HEK293 (cell line): ENCODE results near the gene TIMM10.

Experiments
- CTCF ChIA-PET: fragments of 350-600 bp; formaldehyde crosslinking; extraction: SDS; loops from one replicate; lab custom pipeline; 2021; ENCODE audit warnings: antibody characterized with exemption; lab: Yijun Ruan, JAX
- POLR2A ChIA-PET: fragments of 300-600 bp; formaldehyde crosslinking; extraction: SDS; loops from one replicate; lab custom pipeline; 2020; ENCODE audit warnings: antibody characterized with exemption, inconsistent platforms; lab: Yijun Ruan, JAX
- H3K27ac ChIP-seq: fragments of 200-500 bp; sonication (Bioruptor generic); 2 replicates; pipeline ENCODE4 v1.5.1; 2014; ENCODE audit warnings: low read depth, low read length, control low read depth, inconsistent platforms; ENCODE audit errors: extremely low read depth
- H3K36me3 ChIP-seq, 2 experiments: fragments of 200-500 bp in 1 of 2; sonication (Bioruptor generic) in 1 of 2; 1 replicate in 1 of 2; 2 replicates in 1 of 2; pipeline ENCODE4 v1.5.1; 2014 to 2017; ENCODE audit warnings: inconsistent platforms in 2 of 2, low read length in 2 of 2; ENCODE audit not compliant: control insufficient read depth in 2 of 2, insufficient read depth in 1 of 2
- H3K4me1 ChIP-seq: fragments of 200-500 bp; sonication (Bioruptor generic); 2 replicates; pipeline ENCODE4 v1.5.1; 2014; ENCODE audit warnings: mild to moderate bottlenecking, low read length, inconsistent platforms; ENCODE audit not compliant: control insufficient read depth, insufficient read depth
- H3K4me3 ChIP-seq: 2 replicates; pipeline ENCODE4 v1.5.1; 2011; ENCODE audit warnings: low read depth, mild to moderate bottlenecking, control low read depth, low read length, moderate library complexity
- H3K9me3 ChIP-seq: fragments of 200-500 bp; sonication (Bioruptor generic); 2 replicates; pipeline ENCODE4 v1.5.1; 2014; ENCODE audit warnings: low read depth, low read length, inconsistent platforms; ENCODE audit not compliant: control insufficient read depth, insufficient read depth
- MEIS1 ChIP-seq: sonication (generic); formaldehyde crosslinking; IDR thresholded peaks from 2 replicates; pipeline ENCODE4 v1.8.1; 2022; ENCODE audit warnings: missing genetic modification reagents, mild to moderate bottlenecking, borderline replicate concordance
- ZNF138 ChIP-seq: fragments of 450-650 bp; formaldehyde crosslinking; IDR thresholded peaks from 2 replicates; pipeline ENCODE4 v1.5.1; 2016; ENCODE audit warnings: missing biosample characterization, missing genetic modification characterization, borderline replicate concordance
- ZNF157 ChIP-seq: fragments of 450-650 bp; formaldehyde crosslinking; IDR thresholded peaks from 2 replicates; pipeline ENCODE4 v1.5.1; 2016; ENCODE audit warnings: missing biosample characterization, missing genetic modification characterization
- ZNF223 ChIP-seq: fragments of 450-650 bp; formaldehyde crosslinking; IDR thresholded peaks from 2 replicates; pipeline ENCODE4 v1.5.1; 2016; ENCODE audit warnings: missing biosample characterization, missing genetic modification characterization
- ZNF248 ChIP-seq: fragments of 450-650 bp; formaldehyde crosslinking; IDR thresholded peaks from 2 replicates; pipeline ENCODE4 v1.5.1; 2017; ENCODE audit warnings: missing biosample characterization, missing genetic modification characterization
- ZNF341 ChIP-seq: fragments of 450-650 bp; formaldehyde crosslinking; IDR thresholded peaks from 2 replicates; pipeline ENCODE4; 2016; ENCODE audit warnings: low read depth, missing biosample characterization, missing genetic modification characterization
- ZNF391 ChIP-seq: fragments of 450-650 bp; formaldehyde crosslinking; IDR thresholded peaks from 2 replicates; pipeline ENCODE4 v1.5.1; 2016; ENCODE audit warnings: low read depth, missing biosample characterization, missing genetic modification characterization, borderline replicate concordance
- ZNF600 ChIP-seq: fragments of 450-650 bp; formaldehyde crosslinking; IDR thresholded peaks from 2 replicates; pipeline ENCODE4 v1.5.1; 2016; ENCODE audit warnings: missing biosample characterization, missing genetic modification characterization
- ZNF623 ChIP-seq: fragments of 450-650 bp; formaldehyde crosslinking; IDR thresholded peaks from 2 replicates; pipeline ENCODE4 v1.5.1; 2016; ENCODE audit warnings: missing biosample characterization, missing genetic modification characterization
- ZNF768 ChIP-seq: fragments of 450-650 bp; formaldehyde crosslinking; IDR thresholded peaks from 2 replicates; pipeline ENCODE4 v1.5.1; 2018; ENCODE audit warnings: missing biosample characterization, mild to moderate bottlenecking, missing genetic modification characterization
- ZNF776 ChIP-seq: fragments of 450-650 bp; formaldehyde crosslinking; IDR thresholded peaks from 2 replicates; pipeline ENCODE4 v1.5.0; 2017; ENCODE audit warnings: missing biosample characterization, missing genetic modification characterization, borderline replicate concordance
- TF ChIP-seq, protein P1 (sequence below): fragments of 450-650 bp; formaldehyde crosslinking; conservative IDR thresholded peaks from 2 replicates; pipeline ENCODE4 v1.5.1; 2016; ENCODE audit warnings: low read depth, missing biosample characterization, missing genetic modification characterization
- TF ChIP-seq, protein P2 (sequence below): fragments of 450-650 bp; formaldehyde crosslinking; IDR thresholded peaks from 2 replicates; pipeline ENCODE4 v1.5.1; 2016; ENCODE audit warnings: missing biosample characterization, missing genetic modification characterization, low read depth

TIMM10 gene

DNA sequence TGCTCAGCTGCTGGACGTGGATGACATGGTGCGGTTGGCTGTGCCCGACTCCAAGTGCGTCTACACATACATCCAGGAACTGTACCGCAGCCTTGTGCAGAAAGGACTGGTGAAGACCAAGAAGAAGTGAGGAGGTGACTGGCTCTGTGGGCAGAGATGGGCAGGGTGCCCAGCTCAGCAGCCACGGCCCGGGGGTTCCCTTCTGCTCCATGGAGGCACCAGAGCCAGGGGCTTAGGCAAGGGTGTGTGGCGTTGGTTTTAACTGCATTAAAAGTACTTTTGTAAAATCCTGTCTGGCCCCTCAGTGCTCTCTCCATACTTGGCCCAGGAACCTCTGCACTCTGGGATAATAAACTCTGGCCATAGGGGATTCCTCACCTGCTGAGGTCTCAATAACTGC is 19.4 kb upstream of the TIMM10 start (continued):
- TF ChIP-seq ZNF768 (tag by site-specific recombination) (no peak), ZNF341 (tag by site-specific recombination) (no peak), MEIS1 (CRISPR knock-in tag) (no peak)
- TF ChIP-seq, protein P1, sequence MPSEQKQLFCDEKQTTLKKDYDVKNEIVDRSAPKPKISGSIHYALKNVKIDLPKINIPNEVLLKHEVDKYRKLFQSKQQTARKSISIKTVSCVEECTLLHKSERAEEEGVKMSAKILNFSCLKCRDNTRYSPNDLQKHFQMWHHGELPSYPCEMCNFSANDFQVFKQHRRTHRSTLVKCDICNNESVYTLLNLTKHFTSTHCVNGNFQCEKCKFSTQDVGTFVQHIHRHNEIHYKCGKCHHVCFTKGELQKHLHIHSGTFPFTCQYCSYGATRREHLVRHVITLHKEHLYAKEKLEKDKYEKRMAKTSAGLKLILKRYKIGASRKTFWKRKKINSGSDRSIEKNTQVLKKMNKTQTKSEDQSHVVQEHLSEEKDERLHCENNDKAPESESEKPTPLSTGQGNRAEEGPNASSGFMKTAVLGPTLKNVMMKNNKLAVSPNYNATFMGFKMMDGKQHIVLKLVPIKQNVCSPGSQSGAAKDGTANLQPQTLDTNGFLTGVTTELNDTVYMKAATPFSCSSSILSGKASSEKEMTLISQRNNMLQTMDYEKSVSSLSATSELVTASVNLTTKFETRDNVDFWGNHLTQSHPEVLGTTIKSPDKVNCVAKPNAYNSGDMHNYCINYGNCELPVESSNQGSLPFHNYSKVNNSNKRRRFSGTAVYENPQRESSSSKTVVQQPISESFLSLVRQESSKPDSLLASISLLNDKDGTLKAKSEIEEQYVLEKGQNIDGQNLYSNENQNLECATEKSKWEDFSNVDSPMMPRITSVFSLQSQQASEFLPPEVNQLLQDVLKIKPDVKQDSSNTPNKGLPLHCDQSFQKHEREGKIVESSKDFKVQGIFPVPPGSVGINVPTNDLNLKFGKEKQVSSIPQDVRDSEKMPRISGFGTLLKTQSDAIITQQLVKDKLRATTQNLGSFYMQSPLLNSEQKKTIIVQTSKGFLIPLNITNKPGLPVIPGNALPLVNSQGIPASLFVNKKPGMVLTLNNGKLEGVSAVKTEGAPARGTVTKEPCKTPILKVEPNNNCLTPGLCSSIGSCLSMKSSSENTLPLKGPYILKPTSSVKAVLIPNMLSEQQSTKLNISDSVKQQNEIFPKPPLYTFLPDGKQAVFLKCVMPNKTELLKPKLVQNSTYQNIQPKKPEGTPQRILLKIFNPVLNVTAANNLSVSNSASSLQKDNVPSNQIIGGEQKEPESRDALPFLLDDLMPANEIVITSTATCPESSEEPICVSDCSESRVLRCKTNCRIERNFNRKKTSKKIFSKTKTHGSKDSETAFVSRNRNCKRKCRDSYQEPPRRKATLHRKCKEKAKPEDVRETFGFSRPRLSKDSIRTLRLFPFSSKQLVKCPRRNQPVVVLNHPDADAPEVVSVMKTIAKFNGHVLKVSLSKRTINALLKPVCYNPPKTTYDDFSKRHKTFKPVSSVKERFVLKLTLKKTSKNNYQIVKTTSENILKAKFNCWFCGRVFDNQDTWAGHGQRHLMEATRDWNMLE (tag by site-specific recombination): no peak

DNA sequence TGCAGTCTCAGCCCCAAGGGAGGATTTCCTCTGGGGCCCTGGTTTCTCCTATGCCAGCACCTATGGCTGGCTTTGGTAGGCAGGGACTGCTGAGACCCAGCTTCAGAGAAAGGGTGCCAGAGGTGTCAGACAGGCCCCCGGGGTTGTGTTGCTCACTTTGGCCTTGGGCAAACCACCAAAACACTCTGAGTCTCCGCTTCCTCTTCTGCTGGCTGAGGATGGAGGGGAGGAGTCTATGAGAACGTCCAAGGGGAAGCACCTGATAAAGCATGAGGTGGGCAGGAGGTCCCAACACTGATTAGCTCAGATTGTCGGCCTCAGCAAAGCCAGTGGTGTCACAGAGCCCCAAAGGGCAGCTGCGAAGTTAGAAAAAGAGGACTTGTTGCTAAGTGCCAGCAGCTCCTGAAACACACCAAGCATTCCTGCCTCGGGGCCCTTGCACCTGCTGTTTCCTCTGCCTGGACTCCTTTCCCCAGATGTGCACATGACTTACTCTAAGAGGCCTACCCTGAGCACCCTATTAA is 17.4 kb upstream of the TIMM10 start:
- no peak overlapping the region for H3K4me3 ChIP-seq
- H3K27ac ChIP-seq: no peak overlapping the region
- peaks cover 0 to 27% of the 10 kb centered on the region in 2 experiments; a peak in 1 of 3 replicates for H3K36me3 ChIP-seq
- ChIA-PET CTCF (interaction anchor here (0.5 to 1.4 kb wide), 4 partner anchors 12 to 481 kb away, joined by 3 to 4 read pairs (median 3); no protein-coding TSS in a partner anchor), POLR2A (interaction anchor here (0.5 to 1.2 kb wide), 2 partner anchors 59 to 283 kb away, joined by 3 read pairs; no protein-coding TSS in a partner anchor)
- no peaks in the 10 kb centered on the region for H3K9me3 ChIP-seq
- no peaks in the 10 kb centered on the region for H3K4me1 ChIP-seq
- TF ChIP-seq ZNF623 (peak; percentile 67), ZNF223 (no peak)

DNA sequence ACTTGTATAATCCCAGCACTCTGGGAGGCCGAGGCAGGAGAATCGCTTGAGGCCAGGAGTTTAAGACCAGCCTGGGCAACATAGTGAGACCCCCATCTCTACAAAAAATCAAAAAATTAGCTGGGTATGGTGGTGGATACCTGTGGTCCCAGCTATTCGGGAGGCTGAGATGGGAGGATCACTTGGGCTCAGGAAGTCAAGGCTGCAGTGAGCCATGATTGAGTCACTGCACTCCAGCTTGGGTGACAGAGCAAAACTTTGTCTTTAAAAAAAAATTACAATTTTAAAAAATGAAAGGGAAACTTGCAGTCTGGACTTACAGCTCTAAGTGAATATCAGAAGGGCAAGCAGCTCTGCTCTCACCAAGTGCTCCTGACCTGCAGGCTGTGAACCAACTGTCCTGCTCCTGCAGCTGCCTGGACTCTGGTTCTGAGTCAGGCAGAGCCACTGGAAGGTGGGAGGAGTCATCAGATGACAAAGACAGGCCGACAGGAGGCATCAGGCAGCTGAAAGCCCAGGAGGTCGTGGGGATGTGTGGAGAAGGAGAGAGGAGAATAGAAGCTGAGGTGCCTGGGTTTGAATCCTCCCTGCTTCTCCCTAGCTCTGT is 16.4 kb upstream of the TIMM10 start:
- no peaks in the 10 kb centered on the region for H3K4me1 ChIP-seq
- peak; percentile 40; the same call in 1 of the 2 replicates for TF ChIP-seq ZNF600 (tag by site-specific recombination)
- TF ChIP-seq, protein P2, sequence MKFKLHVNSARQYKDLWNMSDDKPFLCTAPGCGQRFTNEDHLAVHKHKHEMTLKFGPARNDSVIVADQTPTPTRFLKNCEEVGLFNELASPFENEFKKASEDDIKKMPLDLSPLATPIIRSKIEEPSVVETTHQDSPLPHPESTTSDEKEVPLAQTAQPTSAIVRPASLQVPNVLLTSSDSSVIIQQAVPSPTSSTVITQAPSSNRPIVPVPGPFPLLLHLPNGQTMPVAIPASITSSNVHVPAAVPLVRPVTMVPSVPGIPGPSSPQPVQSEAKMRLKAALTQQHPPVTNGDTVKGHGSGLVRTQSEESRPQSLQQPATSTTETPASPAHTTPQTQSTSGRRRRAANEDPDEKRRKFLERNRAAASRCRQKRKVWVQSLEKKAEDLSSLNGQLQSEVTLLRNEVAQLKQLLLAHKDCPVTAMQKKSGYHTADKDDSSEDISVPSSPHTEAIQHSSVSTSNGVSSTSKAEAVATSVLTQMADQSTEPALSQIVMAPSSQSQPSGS (tag by site-specific recombination): no peak
- no peaks in the 10 kb centered on the region for H3K9me3 ChIP-seq
- CTCF ChIA-PET: interaction anchor here (0.5 to 1.4 kb wide), 5 partner anchors 20 to 1593 kb away, joined by 3 to 6 read pairs (median 3); no protein-coding TSS in a partner anchor
- no peak overlapping the region for H3K4me3 ChIP-seq
- POLR2A ChIA-PET: interaction anchor here (1.2 kb wide), 1 partner anchor 58 kb away, joined by 3 read pairs; no protein-coding TSS in a partner anchor
- no peak overlapping the region for H3K27ac ChIP-seq
- H3K36me3 ChIP-seq: peaks cover 0 to 17% of the 10 kb centered on the region in 2 experiments; a peak in 1 of 3 replicates

DNA sequence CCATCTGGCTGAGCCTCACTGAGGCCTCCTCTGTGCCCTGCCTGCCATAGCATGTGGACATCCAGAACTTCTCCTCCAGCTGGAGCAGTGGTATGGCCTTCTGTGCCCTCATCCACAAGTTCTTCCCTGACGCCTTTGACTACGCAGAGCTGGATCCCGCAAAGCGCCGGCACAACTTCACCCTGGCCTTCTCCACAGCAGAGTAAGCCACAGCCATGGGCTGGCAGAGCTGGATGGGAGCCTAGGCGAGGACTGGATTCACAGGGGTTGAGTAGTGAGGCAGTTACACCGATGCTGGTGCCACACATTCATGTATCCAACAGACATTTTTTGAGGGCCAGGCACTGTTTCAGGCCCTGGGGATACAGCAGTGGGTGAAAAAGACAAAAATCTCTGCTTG is 15.9 kb upstream of the TIMM10 start:
- no peaks in the 10 kb centered on the region for H3K4me1 ChIP-seq
- peaks cover 0 to 12% of the 10 kb centered on the region in 2 experiments; a peak in 1 of 3 replicates for H3K36me3 ChIP-seq
- no peak for TF ChIP-seq ZNF776
- TF ChIP-seq ZNF248 (tag by site-specific recombination): no peak
- no peak for TF ChIP-seq ZNF138
- TF ChIP-seq ZNF391 (tag by site-specific recombination): no peak
- no peak for TF ChIP-seq ZNF157
- H3K4me3 ChIP-seq: no peak overlapping the region
- no peaks in the 10 kb centered on the region for H3K9me3 ChIP-seq
- H3K27ac ChIP-seq: no peak overlapping the region
- ChIA-PET POLR2A (interaction anchor here (0.6 to 1.2 kb wide), 2 partner anchors 10 to 57 kb away, joined by 3 read pairs; no protein-coding TSS in a partner anchor), CTCF (interaction anchor here (0.5 to 1.0 kb wide), 3 partner anchors 20 to 1594 kb away, joined by 3 to 6 read pairs (median 3); no protein-coding TSS in a partner anchor)
